ENCODE results near the gene WBP1. TPM values are rescaled to one million over a fixed set of nuclear protein-coding genes. Genes with fewer than 3 reads are reported as not detected.
"Not testable (repeated sequence)": the region's sequence is repeated elsewhere in the genome, so short reads cannot be mapped to it uniquely, and the experiment has no call there.

The WBP1 gene
- total RNA-seq, 1 experiment from 2014 or later: 67.6 TPM

GRCh38 chr2:74420006-74420405, 38.2 kb upstream of the WBP1 start:
- in situ Hi-C loops (cut with HindIII; ENCODE audit: low pct_unique_long_range_greater_than_20kb, low sequenced_read_pairs): no loop called here

GRCh38 chr2:74420443-74421103, 37.7 kb upstream of the WBP1 start:
- H3K27ac ChIP-seq (ENCODE audit: low read length): peak overlapping the region; percentile 86
- intact Hi-C loops (cut with micrococcal nuclease; ENCODE audit: unreplicated experiment); H3K36me3 ChIP-seq (ENCODE audit: control insufficient read depth, insufficient read depth, low read length); BruUV-seq (replicated peaks); H3K4me1 ChIP-seq (ENCODE audit: control insufficient read depth, insufficient read depth, low read length); in situ Hi-C loops (cut with HindIII; ENCODE audit: low pct_unique_long_range_greater_than_20kb, low sequenced_read_pairs); DNase-seq (ENCODE audit: low read depth, low spot score); H3K9me3 ChIP-seq (ENCODE audit: control insufficient read depth, insufficient read depth, low read depth, low read length); ATAC-seq; H3K27me3 ChIP-seq (ENCODE audit: control insufficient read depth, insufficient read depth, low read length): not testable (repeated sequence)
- POLR2A ChIA-PET: interaction anchor here (0.6 to 1.5 kb wide), 5 partner anchors 13 to 251 kb away, joined by 3 to 8 read pairs (median 7); partner anchors contain the start of gene DCTN1
- H3K4me3 ChIP-seq (ENCODE audit: low read depth in 2 of 2, low read length in 2 of 2): peak overlapping the region; percentile 84 to 89
- CTCF ChIA-PET: interaction anchor here (0.7 kb wide), 1 partner anchor 111 kb away, joined by 6 read pairs; no protein-coding TSS in a partner anchor

More at GRCh38 chr2:74420006-74420405, 38.2 kb upstream of the WBP1 start:
- no peak for DNase-seq (ENCODE audit: low read depth, low spot score)
- BruUV-seq (replicated peaks): no TSS peak
- no peak for ATAC-seq
- no peaks in the 10 kb centered on the region for H3K27me3 ChIP-seq (ENCODE audit: control insufficient read depth, insufficient read depth, low read length)
- H3K4me1 ChIP-seq (ENCODE audit: control insufficient read depth, insufficient read depth, low read length): peaks cover 4% of the 10 kb centered on the region; the same call in 1 of the 2 replicates
- intact Hi-C loops (cut with micrococcal nuclease; ENCODE audit: unreplicated experiment): no loop called here
- no peaks in the 10 kb centered on the region for H3K9me3 ChIP-seq (ENCODE audit: control insufficient read depth, insufficient read depth, low read depth, low read length)
- no peak for TF ChIP-seq TCF7L2 (IDR thresholded peaks at IDR 0.05; ENCODE audit: low read depth, low read length)
- no peak for TF ChIP-seq SIN3A (IDR thresholded peaks at IDR 0.05; ENCODE audit: borderline replicate concordance, insufficient read depth, low read depth, low read length)
- TF ChIP-seq REST (IDR thresholded peaks at IDR 0.05; ENCODE audit: insufficient read depth in 1 of 2, low read depth in 2 of 2, low read length in 1 of 2): no peak
- no peak for TF ChIP-seq POLR2AphosphoS5 (IDR thresholded peaks at IDR 0.05; ENCODE audit: low read depth, low read length)
- TF ChIP-seq CTCF (IDR thresholded peaks at IDR 0.05): no peak
- CTCF ChIA-PET: no interaction called here
- POLR2A ChIA-PET: interaction anchor here (0.7 kb wide), 1 partner anchor 40 kb away, joined by 8 read pairs; the partner anchor contains the start of gene DCTN1
- no peak overlapping the region for H3K4me3 ChIP-seq (ENCODE audit: low read depth in 2 of 2, low read length in 2 of 2)
- no peaks in the 10 kb centered on the region; the same call in 1 of the 2 replicates for H3K36me3 ChIP-seq (ENCODE audit: control insufficient read depth, insufficient read depth, low read length)
- H3K27ac ChIP-seq (ENCODE audit: low read length): no peak overlapping the region
